Measurements from ENCODE around the gene STIL.

STIL gene

GRCh38 chr1:47232187-47232874 is 81.6 kb downstream of the STIL start, which contains the start of gene TAL1:
Gene TAL1 (minus strand): TSS chr1:47232225. CDS start chr1:47225888, 6,337 bp downstream.
- DNase-seq: no peak

GRCh38 chr1:47231301-47232186 is 82.4 kb downstream of the STIL start:
- DNase-seq: peak in 1 of 2 donors; percentile 40

- DNase-seq: no peak
Observed at GRCh38 chr1:47230692-47231300, 83.2 kb downstream of the STIL start.

GRCh38 chr1:47229886-47230691 is 83.9 kb downstream of the STIL start:
- DNase-seq: no peak

GRCh38 chr1:47229031-47229885 is 84.7 kb downstream of the STIL start:
- no peak for DNase-seq

GRCh38 chr1:47228644-47229030 is 85.3 kb downstream of the STIL start:
- no peak for DNase-seq

GRCh38 chr1:47227341-47228232 is 86.4 kb downstream of the STIL start:
- no peak for DNase-seq

- DNase-seq: no peak
Observed at GRCh38 chr1:47226839-47227215, 87.1 kb downstream of the STIL start.

GRCh38 chr1:47226121-47226838 is 87.7 kb downstream of the STIL start:
- no peak for DNase-seq

- no peak for DNase-seq
Observed at GRCh38 chr1:47225430-47226100, 88.4 kb downstream of the STIL start.

GRCh38 chr1:47224676-47225399 is 89.1 kb downstream of the STIL start:
- no peak for DNase-seq

- DNase-seq: no peak
Observed at GRCh38 chr1:47223921-47224675, 89.8 kb downstream of the STIL start.

- no peak for DNase-seq
Observed at GRCh38 chr1:47223174-47223920, 90.6 kb downstream of the STIL start.

GRCh38 chr1:47222476-47222875 is 91.5 kb downstream of the STIL start:
- no peak for DNase-seq

- no peak for DNase-seq
Observed at GRCh38 chr1:47219590-47220220, 94.2 kb downstream of the STIL start.

GRCh38 chr1:47219001-47219400 is 94.9 kb downstream of the STIL start:
- no peak for DNase-seq

Data from CD4-positive, alpha-beta T cell treated with Interleukin-1 beta for 1 hour (primary cell).